BLaER1 treated with 17β-estradiol and CSF1 and Interleukin-3, amounts not matched to agents 10 nM and 100 nM (cell line): Measurements from ENCODE around the gene RBMS1.
"Not testable (repeated sequence)": the region's sequence is repeated elsewhere in the genome, so short reads cannot be mapped to it uniquely, and the experiment has no call there.

ENCODE experiments used
- H3K27ac ChIP-seq, 11 experiments: shearing (Covaris generic); formaldehyde crosslinking; 2 replicates each; pipeline ENCODE4 v1.8.1; 2022
- H3K27me3 ChIP-seq, 11 experiments: shearing (Covaris generic); formaldehyde crosslinking; 2 replicates each; pipeline ENCODE4 v1.8.1; 2022
- H3K36me3 ChIP-seq, 11 experiments: shearing (Covaris generic); formaldehyde crosslinking; 2 replicates each; pipeline ENCODE4 v1.8.1; 2022
- H3K4me1 ChIP-seq, 10 experiments: shearing (Covaris generic); formaldehyde crosslinking; 2 replicates each; pipeline ENCODE4 v1.8.1; 2022
- H3K4me2 ChIP-seq, 11 experiments: shearing (Covaris generic); formaldehyde crosslinking; 2 replicates each; pipeline ENCODE4 v1.8.1; 2022
- H3K4me3 ChIP-seq, 10 experiments: shearing (Covaris generic); formaldehyde crosslinking; 2 replicates each; pipeline ENCODE4 v1.8.1; 2022
- H3K9ac ChIP-seq, 11 experiments: shearing (Covaris generic); formaldehyde crosslinking; 2 replicates each; pipeline ENCODE4 v1.8.1; 2022
- H3K9me3 ChIP-seq, 11 experiments: shearing (Covaris generic); formaldehyde crosslinking; replicated peaks in 1 of 11; 2 replicates each; pipeline ENCODE4 v1.8.1; 2022
- H4K20me1 ChIP-seq, 11 experiments: shearing (Covaris generic); formaldehyde crosslinking; 2 replicates each; pipeline ENCODE4 v1.8.1; 2022
- Cebpa-rat ChIP-seq, 11 experiments: shearing (Covaris generic); IDR thresholded peaks; 2 replicates each; pipeline ENCODE4 v1.8.1; 2022

RBMS1 gene

GRCh38 chr2:160373263-160373662 lies 120.3 kb downstream of the RBMS1 start:
- Histone ChIP-seq H3K27me3 (no peaks in the 10 kb centered on the region), H3K4me3 (no peak overlapping the region), H3K27ac (peak overlapping the region in 2 of 11 experiments; percentile 8 to 46; a peak in 4 of 22 replicates), H4K20me1 (peaks cover 0 to 49% (median 6%) of the 10 kb centered on the region in 11 experiments; a peak in 9 of 22 replicates), H3K9me3 (no peaks in the 10 kb centered on the region), H3K9ac (no peak overlapping the region), H3K4me2 (peak overlapping the region in 8 of 11 experiments; percentile 29 to 88 (median 60); a peak in 15 of 22 replicates), H3K36me3 (0 out of 22 replicates have a peak, but pooled peaks cover 0 to 2% (median 0%) of the 10 kb centered on the region in 11 experiments), H3K4me1 (peaks cover 38 to 100% (median 77%) of the 10 kb centered on the region in 10 experiments)
- TF ChIP-seq Cebpa-rat (IDR thresholded peaks at IDR 0.05), result no peak

DNA sequence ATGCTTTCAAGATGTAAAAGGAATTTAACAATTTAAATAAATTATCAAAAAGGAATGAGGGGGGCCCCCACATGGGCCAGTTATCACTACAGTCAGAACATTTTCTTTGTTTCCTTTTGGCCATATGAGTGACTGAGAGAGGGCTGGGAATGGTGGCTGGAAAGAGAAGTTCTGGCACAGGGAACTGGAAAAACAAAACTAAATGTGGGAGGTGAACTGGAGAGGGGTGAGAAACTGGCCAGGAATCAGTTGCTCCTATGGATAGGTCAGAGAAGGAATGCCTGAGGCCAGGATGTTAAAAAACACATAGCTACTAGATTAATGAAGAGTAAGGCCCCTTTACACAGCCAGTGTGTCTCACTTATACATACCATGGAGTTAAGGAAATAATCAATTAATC lies 121.0 kb downstream of the RBMS1 start:
- Histone ChIP-seq H3K9me3 (no peaks in the 10 kb centered on the region), H3K4me3 (no peak overlapping the region), H3K27me3 (no peaks in the 10 kb centered on the region), H3K9ac (no peak overlapping the region), H4K20me1 (peaks cover 0 to 53% (median 7%) of the 10 kb centered on the region in 11 experiments; a peak in 9 of 22 replicates), H3K4me1 (peaks cover 43 to 100% (median 81%) of the 10 kb centered on the region in 10 experiments), H3K36me3 (no peaks in the 10 kb centered on the region), H3K27ac (peak overlapping the region in 6 of 11 experiments; percentile 1 to 23 (median 18); a peak in 4 of 22 replicates), H3K4me2 (peak overlapping the region in 6 of 11 experiments; percentile 17 to 88 (median 72); a peak in 8 of 22 replicates)
- TF ChIP-seq Cebpa-rat (IDR thresholded peaks at IDR 0.05), result no peak

- H3K36me3 ChIP-seq, result peaks cover 0 to under 1% (median 0%) of the 10 kb centered on the region in 11 experiments; a peak in 2 of 22 replicates
- no peak overlapping the region for H3K9ac ChIP-seq
- no peak overlapping the region for H3K4me3 ChIP-seq
- peaks cover 0 to 56% (median 7%) of the 10 kb centered on the region in 11 experiments; a peak in 9 of 22 replicates for H4K20me1 ChIP-seq
- H3K27me3 ChIP-seq, result no peaks in the 10 kb centered on the region
- TF ChIP-seq Cebpa-rat (IDR thresholded peaks at IDR 0.05), result no peak
- peak overlapping the region in 3 of 11 experiments; percentile 1 to 23 (median 18); a peak in 2 of 22 replicates for H3K27ac ChIP-seq
- H3K9me3 ChIP-seq, result no peaks in the 10 kb centered on the region
- H3K4me2 ChIP-seq, result peak overlapping the region in 6 of 11 experiments; percentile 17 to 88 (median 72); a peak in 9 of 22 replicates
- H3K4me1 ChIP-seq, result peaks cover 40 to 100% (median 76%) of the 10 kb centered on the region in 10 experiments
Measured at GRCh38 chr2:160372010-160372356, 121.6 kb downstream of the RBMS1 start.

GRCh38 chr2:160371251-160372009 lies 122.2 kb downstream of the RBMS1 start:
- Histone ChIP-seq H4K20me1 (peaks cover 0 to 60% (median 7%) of the 10 kb centered on the region in 11 experiments; a peak in 9 of 22 replicates), H3K4me1 (peaks cover 35 to 100% (median 71%) of the 10 kb centered on the region in 10 experiments), H3K4me3 (no peak overlapping the region), H3K4me2 (peak overlapping the region in 7 of 11 experiments; percentile 17 to 88 (median 59); a peak in 11 of 22 replicates), H3K9ac (no peak overlapping the region), H3K36me3 (peaks cover 3 to 6% (median 4%) of the 10 kb centered on the region in 11 experiments; a peak in 18 of 22 replicates), H3K9me3 (no peaks in the 10 kb centered on the region), H3K27ac (peak overlapping the region in 2 of 11 experiments; percentile 1 to 23; a peak in 2 of 22 replicates), H3K27me3 (no peaks in the 10 kb centered on the region)
- no peak for TF ChIP-seq Cebpa-rat (IDR thresholded peaks at IDR 0.05)

- Histone ChIP-seq H3K27ac (peak overlapping the region in 4 of 11 experiments; percentile 36 to 52 (median 38); a peak in 1 of 22 replicates), H3K9me3 (no peaks in the 10 kb centered on the region), H4K20me1 (peaks cover 0 to 73% (median 7%) of the 10 kb centered on the region in 11 experiments; a peak in 9 of 22 replicates), H3K9ac (no peak overlapping the region), H3K4me1 (peaks cover 24 to 94% (median 53%) of the 10 kb centered on the region in 10 experiments), H3K4me3 (no peak overlapping the region), H3K4me2 (peak overlapping the region; percentile 31 to 87 (median 63)), H3K36me3 (peaks cover 13 to 28% (median 24%) of the 10 kb centered on the region in 11 experiments), H3K27me3 (no peaks in the 10 kb centered on the region)
- TF ChIP-seq Cebpa-rat (IDR thresholded peaks at IDR 0.05), result no peak
Measured at GRCh38 chr2:160368988-160369930, 124.3 kb downstream of the RBMS1 start.

- peaks cover 13 to 38% (median 30%) of the 10 kb centered on the region in 11 experiments for H3K36me3 ChIP-seq
- TF ChIP-seq Cebpa-rat (IDR thresholded peaks at IDR 0.05), result no peak
- H3K27me3 ChIP-seq, result no peaks in the 10 kb centered on the region
- peaks cover 0 to 79% (median 7%) of the 10 kb centered on the region in 11 experiments; a peak in 9 of 22 replicates for H4K20me1 ChIP-seq
- peaks cover 24 to 94% (median 41%) of the 10 kb centered on the region in 10 experiments for H3K4me1 ChIP-seq
- peak overlapping the region in 1 of 11 experiments; percentile 10; a peak in 1 of 22 replicates for H3K9ac ChIP-seq
- peak overlapping the region in 10 of 11 experiments; percentile 2 to 52 (median 38); a peak in 16 of 22 replicates for H3K27ac ChIP-seq
- H3K9me3 ChIP-seq, result no peaks in the 10 kb centered on the region
- H3K4me2 ChIP-seq, result peak overlapping the region; percentile 31 to 87 (median 63)
- H3K4me3 ChIP-seq, result peak overlapping the region in 1 of 10 experiments; percentile 1; a peak in 1 of 20 replicates
Measured at GRCh38 chr2:160367887-160368286, 125.7 kb downstream of the RBMS1 start.

- H3K27ac ChIP-seq, H3K4me3 ChIP-seq, H3K9ac ChIP-seq, H3K9me3 ChIP-seq, H3K27me3 ChIP-seq: not testable (repeated sequence)
- H3K36me3 ChIP-seq, result peaks cover 13 to 43% (median 33%) of the 10 kb centered on the region in 11 experiments
- peaks cover 0 to 79% (median 7%) of the 10 kb centered on the region in 11 experiments; a peak in 10 of 22 replicates for H4K20me1 ChIP-seq
- H3K4me2 ChIP-seq, result peak overlapping the region in 2 of 11 experiments; percentile 81 to 87; a peak in 2 of 22 replicates
- H3K4me1 ChIP-seq, result peaks cover 24 to 94% (median 36%) of the 10 kb centered on the region in 10 experiments
Measured at GRCh38 chr2:160367139-160367538, 126.5 kb downstream of the RBMS1 start.

GRCh38 chr2:160366474-160366873 lies 127.1 kb downstream of the RBMS1 start:
- Histone ChIP-seq H4K20me1 (peaks cover 0 to 79% (median 8%) of the 10 kb centered on the region in 11 experiments; a peak in 10 of 22 replicates), H3K27me3 (no peaks in the 10 kb centered on the region), H3K4me2 (peak overlapping the region in 1 of 11 experiments; percentile 12; a peak in 1 of 22 replicates), H3K4me1 (peaks cover 24 to 89% (median 31%) of the 10 kb centered on the region in 10 experiments), H3K9me3 (no peaks in the 10 kb centered on the region), H3K27ac (no peak overlapping the region), H3K4me3 (no peak overlapping the region), H3K9ac (no peak overlapping the region), H3K36me3 (peaks cover 13 to 49% (median 35%) of the 10 kb centered on the region in 11 experiments)
- TF ChIP-seq Cebpa-rat (IDR thresholded peaks at IDR 0.05), result no peak
